Fibroblast of skin of right biceps (primary cell): ENCODE data around the gene BMP7.
"Not testable (repeated sequence)": the region's sequence is repeated elsewhere in the genome, so short reads cannot be mapped to it uniquely, and the experiment has no call there.

Source experiments
- DNase-seq: peaks from one replicate; pipeline ENCODE4 v3.0.0-alpha.2; 2013

BMP7 gene

GRCh38 chr20:57287007-57287880 is 20.8 kb upstream of the BMP7 start:
- DNase-seq: no peak

GRCh38 chr20:57283860-57284259 is 17.4 kb upstream of the BMP7 start:
- no peak for DNase-seq

- no peak for DNase-seq
Observed at GRCh38 chr20:57282670-57283361, 16.4 kb upstream of the BMP7 start.

- no peak for DNase-seq
Observed at GRCh38 chr20:57281900-57282299, 15.5 kb upstream of the BMP7 start.

- DNase-seq: no peak
Observed at GRCh38 chr20:57280221-57280620, 13.8 kb upstream of the BMP7 start.

- DNase-seq: not testable (repeated sequence)
Observed at GRCh38 chr20:57279548-57279947, 13.1 kb upstream of the BMP7 start.

GRCh38 chr20:57278457-57278856 is 12.0 kb upstream of the BMP7 start:
- DNase-seq: no peak

GRCh38 chr20:57277398-57278105 is 11.1 kb upstream of the BMP7 start:
- no peak for DNase-seq

- no peak for DNase-seq
Observed at GRCh38 chr20:57276221-57276620, 9.8 kb upstream of the BMP7 start.

GRCh38 chr20:57275813-57276212 is 9.4 kb upstream of the BMP7 start:
- no peak for DNase-seq

- DNase-seq: no peak
Observed at GRCh38 chr20:57275334-57275733, 8.9 kb upstream of the BMP7 start.

GRCh38 chr20:57274846-57275245 is 8.4 kb upstream of the BMP7 start:
- DNase-seq: no peak

GRCh38 chr20:57274299-57274698 is 7.9 kb upstream of the BMP7 start:
- no peak for DNase-seq

GRCh38 chr20:57272883-57273535 is 6.6 kb upstream of the BMP7 start:
- no peak for DNase-seq

- no peak for DNase-seq
Observed at GRCh38 chr20:57270204-57270984, 4.0 kb upstream of the BMP7 start.

- no peak for DNase-seq
Observed at GRCh38 chr20:57269148-57269984, 2.9 kb upstream of the BMP7 start.

GRCh38 chr20:57268399-57269076 is 2.1 kb upstream of the BMP7 start:
- DNase-seq: no peak

GRCh38 chr20:57267158-57267821 is 849 bp upstream of the BMP7 start:
- DNase-seq: no peak

GRCh38 chr20:57265997-57266290 is 497 bp downstream of the BMP7 start:
- no peak for DNase-seq

GRCh38 chr20:57265336-57265996 is 975 bp downstream of the BMP7 start:
- DNase-seq: no peak
